ENCODE results near the gene TXNRD3.

DNA sequence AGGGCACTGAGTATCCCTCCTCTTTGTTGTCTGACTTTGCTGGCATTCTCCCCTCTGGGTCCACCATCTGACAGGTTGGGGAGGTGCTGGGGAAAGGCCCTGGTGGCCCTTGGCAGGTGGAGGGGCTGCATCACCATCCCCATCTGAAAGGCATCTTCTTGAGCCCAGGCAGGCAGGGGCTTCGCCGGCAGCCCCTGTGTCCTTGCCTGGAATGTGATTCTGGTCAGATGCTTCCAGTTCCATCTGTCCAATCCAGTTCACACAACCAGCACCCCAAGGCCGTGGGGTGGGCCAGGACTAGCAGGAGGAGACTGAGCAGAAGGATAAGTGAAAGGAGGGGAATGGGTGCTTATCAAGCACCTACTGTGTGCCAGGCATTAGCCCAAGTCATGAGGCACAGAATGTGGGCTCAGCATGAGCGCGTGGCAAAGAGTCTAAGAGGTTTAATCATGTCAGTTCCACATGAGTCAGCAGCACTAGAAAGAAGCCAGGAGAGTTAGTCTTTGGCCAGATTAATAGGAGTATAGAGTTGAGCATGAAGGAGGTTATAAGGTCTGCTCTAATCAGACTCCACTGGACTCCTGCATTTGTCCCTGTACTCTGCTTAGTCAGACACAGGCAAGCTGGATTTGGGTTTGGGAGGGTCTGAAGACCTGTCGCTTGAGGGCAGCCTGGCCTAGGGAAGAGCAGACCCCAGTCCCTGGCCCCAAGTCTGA is 10.5 kb upstream of the TXNRD3 start:
- TF ChIP-seq, protein P1, sequence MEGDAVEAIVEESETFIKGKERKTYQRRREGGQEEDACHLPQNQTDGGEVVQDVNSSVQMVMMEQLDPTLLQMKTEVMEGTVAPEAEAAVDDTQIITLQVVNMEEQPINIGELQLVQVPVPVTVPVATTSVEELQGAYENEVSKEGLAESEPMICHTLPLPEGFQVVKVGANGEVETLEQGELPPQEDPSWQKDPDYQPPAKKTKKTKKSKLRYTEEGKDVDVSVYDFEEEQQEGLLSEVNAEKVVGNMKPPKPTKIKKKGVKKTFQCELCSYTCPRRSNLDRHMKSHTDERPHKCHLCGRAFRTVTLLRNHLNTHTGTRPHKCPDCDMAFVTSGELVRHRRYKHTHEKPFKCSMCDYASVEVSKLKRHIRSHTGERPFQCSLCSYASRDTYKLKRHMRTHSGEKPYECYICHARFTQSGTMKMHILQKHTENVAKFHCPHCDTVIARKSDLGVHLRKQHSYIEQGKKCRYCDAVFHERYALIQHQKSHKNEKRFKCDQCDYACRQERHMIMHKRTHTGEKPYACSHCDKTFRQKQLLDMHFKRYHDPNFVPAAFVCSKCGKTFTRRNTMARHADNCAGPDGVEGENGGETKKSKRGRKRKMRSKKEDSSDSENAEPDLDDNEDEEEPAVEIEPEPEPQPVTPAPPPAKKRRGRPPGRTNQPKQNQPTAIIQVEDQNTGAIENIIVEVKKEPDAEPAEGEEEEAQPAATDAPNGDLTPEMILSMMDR (IDR thresholded peaks at IDR 0.05), result no peak
- no peak for TF ChIP-seq POLR2A (IDR thresholded peaks at IDR 0.05)
